ENCODE data around the gene RNF213.

The RNF213 gene

DNA sequence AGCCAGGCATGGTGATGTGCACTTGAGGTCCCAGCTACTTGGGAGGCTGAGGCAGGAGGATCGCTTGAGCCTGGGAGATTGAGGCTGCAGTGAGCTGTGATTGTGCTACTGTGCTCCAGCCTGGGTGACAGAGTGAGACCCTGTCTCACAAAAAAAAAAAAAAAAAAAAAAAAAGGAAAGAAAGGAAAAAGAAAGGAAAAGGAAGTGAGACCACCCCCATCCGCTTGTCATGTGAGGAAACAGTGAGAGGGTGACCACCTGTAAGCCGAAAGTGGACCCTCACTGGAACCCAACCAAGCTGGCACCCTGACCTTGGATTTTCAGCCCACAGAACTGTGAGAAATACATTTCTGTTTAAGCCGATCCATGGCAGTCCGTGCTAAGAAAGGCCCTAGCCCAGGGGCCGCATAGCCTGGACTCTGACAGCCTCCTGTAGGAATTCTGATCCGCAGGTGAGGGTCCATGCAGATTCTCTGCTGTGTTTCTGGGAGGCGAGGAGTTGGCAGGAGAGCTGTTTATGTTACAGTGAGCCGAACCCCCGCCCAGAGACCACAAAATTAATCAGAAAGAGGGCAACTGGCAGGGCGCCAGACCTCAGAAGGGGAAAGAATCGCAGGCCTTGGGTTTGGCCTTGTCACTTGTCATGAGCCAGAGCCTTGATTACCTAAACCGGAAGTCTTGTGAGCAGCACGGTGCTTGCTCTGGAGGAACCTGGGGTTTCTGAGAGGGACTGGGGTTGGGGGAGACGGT is 41.5 kb upstream of the RNF213 start:
- Mint-ChIP-seq H3K36me3 (ENCODE audit: low read depth) (peaks cover 17% of the 10 kb centered on the region), H3K9me3 (no peaks in the 10 kb centered on the region), H3K4me3 (peak overlapping the region; percentile 91 to 94 (median 91)), H3K27ac (peak overlapping the region; percentile 76 to 96 (median 94)), H3K4me1 (peaks cover 10% of the 10 kb centered on the region), H3K27me3 (ENCODE audit: low read depth) (no peaks in the 10 kb centered on the region)
- TF ChIP-seq, protein P1, sequence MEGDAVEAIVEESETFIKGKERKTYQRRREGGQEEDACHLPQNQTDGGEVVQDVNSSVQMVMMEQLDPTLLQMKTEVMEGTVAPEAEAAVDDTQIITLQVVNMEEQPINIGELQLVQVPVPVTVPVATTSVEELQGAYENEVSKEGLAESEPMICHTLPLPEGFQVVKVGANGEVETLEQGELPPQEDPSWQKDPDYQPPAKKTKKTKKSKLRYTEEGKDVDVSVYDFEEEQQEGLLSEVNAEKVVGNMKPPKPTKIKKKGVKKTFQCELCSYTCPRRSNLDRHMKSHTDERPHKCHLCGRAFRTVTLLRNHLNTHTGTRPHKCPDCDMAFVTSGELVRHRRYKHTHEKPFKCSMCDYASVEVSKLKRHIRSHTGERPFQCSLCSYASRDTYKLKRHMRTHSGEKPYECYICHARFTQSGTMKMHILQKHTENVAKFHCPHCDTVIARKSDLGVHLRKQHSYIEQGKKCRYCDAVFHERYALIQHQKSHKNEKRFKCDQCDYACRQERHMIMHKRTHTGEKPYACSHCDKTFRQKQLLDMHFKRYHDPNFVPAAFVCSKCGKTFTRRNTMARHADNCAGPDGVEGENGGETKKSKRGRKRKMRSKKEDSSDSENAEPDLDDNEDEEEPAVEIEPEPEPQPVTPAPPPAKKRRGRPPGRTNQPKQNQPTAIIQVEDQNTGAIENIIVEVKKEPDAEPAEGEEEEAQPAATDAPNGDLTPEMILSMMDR (IDR thresholded peaks at IDR 0.05; ENCODE audit: unreplicated experiment in 3 of 3) = no peak

DNA sequence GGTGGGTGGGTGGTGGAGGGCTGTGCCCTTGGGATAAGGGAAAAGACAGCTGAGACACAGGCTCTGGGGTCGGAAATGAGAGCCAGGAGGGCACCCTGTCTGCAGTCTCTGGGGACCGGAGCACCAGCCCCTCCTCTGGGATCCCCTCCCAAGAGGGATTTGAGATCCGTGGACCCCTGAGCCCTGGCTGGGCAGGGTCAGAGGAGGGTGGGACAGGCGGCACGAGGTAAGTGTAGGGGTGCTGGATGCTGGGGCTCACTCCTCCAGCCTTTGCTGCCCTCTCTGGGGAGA is 40.9 kb upstream of the RNF213 start:
- Mint-ChIP-seq H3K36me3 (ENCODE audit: low read depth) (peaks cover 19% of the 10 kb centered on the region), H3K27me3 (ENCODE audit: low read depth) (no peaks in the 10 kb centered on the region), H3K4me1 (peaks cover 10% of the 10 kb centered on the region), H3K4me3 (peak overlapping the region; percentile 91 to 94 (median 91)), H3K27ac (peak overlapping the region; percentile 76 to 96 (median 94)), H3K9me3 (no peaks in the 10 kb centered on the region)
- TF ChIP-seq, protein P1 (IDR thresholded peaks at IDR 0.05; ENCODE audit: unreplicated experiment in 3 of 3) = no peak

DNA sequence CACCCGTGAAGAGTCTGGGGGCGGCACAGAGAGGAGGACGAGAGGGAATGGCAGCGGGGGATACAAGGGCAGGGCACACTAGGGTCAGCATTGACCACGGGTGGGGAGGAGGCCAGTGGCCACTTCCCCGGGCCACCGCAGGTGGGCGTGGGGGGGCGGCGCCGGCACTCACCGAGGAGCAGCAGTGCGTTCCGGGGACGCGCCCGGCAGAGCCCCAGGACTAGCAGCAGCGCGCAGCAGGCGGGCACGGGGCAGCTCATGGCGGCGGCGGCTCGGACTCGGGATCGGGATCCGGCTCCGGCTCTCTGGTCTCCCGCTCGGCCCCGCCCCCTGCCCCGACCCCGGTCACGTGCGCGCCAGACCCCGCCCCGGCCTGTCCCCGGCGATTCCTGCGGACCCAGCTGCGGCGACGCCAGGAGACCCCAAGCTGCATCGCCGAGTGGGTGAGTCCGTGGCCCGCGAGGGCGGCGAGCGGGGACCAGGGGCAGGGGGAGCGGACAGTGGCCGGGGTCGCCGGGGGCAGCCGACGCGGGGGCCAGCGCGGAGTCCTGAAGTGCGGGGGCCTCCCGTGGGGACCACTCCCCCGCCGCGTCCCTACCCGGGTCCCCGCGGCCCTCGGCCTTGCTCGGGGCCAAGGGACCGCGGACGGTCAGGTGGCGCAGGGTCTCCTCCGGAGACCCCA is 40.5 kb upstream of the RNF213 start, which contains the start of the genes SGSH and SLC26A11:
Gene SGSH (minus strand): TSS at position 280 of the 682 bp plus-strand sequence. CDS start 20 bp downstream, at position 260.
Gene SLC26A11 (plus strand): TSS at position 374 of the 682 bp plus-strand sequence. CDS start 1,134 bp downstream, outside the sequence.
- TF ChIP-seq, protein P1 (IDR thresholded peaks at IDR 0.05; ENCODE audit: unreplicated experiment in 3 of 3) = no peak
- H3K36me3 Mint-ChIP-seq (ENCODE audit: low read depth) = peaks cover 19% of the 10 kb centered on the region
- peak within 1 kb of the TSS; percentile 76 to 96 (median 94) for H3K27ac Mint-ChIP-seq
- peak within 1 kb of the TSS; percentile 91 to 94 (median 91) for H3K4me3 Mint-ChIP-seq
- H3K4me1 Mint-ChIP-seq = peaks cover 10% of the 10 kb centered on the region
- H3K27me3 Mint-ChIP-seq (ENCODE audit: low read depth) = no peaks in the 10 kb centered on the region
- H3K9me3 Mint-ChIP-seq = no peaks in the 10 kb centered on the region

DNA sequence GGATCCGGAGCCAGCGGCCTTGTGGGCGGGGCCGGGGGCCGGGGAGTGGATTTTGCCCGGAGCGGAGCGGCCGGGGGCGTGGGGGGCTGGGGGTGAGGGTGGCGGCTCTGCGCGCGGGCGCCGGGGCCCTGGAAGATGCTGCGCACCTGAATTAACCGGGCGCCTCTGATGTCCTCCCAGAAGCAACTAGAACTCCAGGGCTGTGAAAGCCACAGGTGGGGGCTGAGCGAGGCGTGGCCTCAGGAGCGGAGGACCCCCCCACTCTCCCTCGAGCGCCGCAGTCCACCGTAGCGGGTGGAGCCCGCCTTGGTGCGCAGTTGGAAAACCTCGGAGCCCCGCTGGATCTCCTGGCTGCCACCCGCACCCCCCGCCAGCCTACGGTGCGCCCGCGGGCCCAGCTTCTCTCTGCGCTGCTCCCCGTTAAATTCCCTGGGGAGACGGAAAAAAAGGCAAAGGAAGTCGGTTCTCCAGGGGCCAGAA is 39.9 kb upstream of the RNF213 start:
- TF ChIP-seq, protein P1 (IDR thresholded peaks at IDR 0.05; ENCODE audit: unreplicated experiment in 3 of 3) = no peak
- H3K4me1 Mint-ChIP-seq = peaks cover 10% of the 10 kb centered on the region
- peak overlapping the region in 2 of 3 experiments; percentile 59 to 75 for H3K27ac Mint-ChIP-seq
- no peaks in the 10 kb centered on the region for H3K27me3 Mint-ChIP-seq (ENCODE audit: low read depth)
- no peaks in the 10 kb centered on the region for H3K9me3 Mint-ChIP-seq
- H3K36me3 Mint-ChIP-seq (ENCODE audit: low read depth) = peaks cover 17% of the 10 kb centered on the region
- H3K4me3 Mint-ChIP-seq = peak overlapping the region; percentile 88 to 91 (median 89)

DNA sequence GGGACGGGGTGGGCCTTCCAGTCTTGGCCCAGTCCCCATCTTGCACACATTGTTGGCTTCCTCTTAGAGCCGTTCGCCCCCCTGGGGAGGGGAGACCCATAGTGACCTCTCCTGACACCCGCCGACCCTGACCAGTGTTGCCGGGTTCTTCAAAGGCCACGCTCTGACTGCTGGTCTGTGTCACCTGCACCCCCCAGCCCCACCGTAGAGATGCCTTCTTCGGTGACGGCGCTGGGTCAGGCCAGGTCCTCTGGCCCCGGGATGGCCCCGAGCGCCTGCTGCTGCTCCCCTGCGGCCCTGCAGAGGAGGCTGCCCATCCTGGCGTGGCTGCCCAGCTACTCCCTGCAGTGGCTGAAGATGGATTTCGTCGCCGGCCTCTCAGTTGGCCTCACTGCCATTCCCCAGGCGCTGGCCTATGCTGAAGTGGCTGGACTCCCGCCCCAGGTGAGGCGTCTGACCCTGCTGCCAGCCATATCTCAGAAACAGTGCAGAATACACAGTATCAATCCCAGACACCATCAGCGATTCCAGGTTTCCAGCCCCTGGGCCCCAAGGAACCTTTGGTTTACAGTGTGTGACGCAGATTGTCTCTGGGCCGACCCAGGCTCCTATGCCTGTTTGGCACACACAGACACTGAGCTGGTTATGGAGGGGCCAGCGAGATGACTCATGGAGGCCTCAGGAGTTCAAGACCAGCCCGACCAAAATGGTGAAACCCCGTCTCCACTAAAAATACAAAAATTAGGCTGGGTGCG is 39.1 kb upstream of the RNF213 start:
- peak overlapping the region in 2 of 3 experiments; percentile 59 to 75 for H3K27ac Mint-ChIP-seq
- no peaks in the 10 kb centered on the region for H3K27me3 Mint-ChIP-seq (ENCODE audit: low read depth)
- no peaks in the 10 kb centered on the region for H3K9me3 Mint-ChIP-seq
- H3K4me3 Mint-ChIP-seq = peak overlapping the region; percentile 88 to 91 (median 89)
- TF ChIP-seq, protein P1 (IDR thresholded peaks at IDR 0.05; ENCODE audit: unreplicated experiment in 3 of 3) = no peak
- H3K36me3 Mint-ChIP-seq (ENCODE audit: low read depth) = peaks cover 13% of the 10 kb centered on the region
- H3K4me1 Mint-ChIP-seq = peaks cover 10% of the 10 kb centered on the region
